K562 (cell line): Measurements from ENCODE around the gene FBXW8. TPM values are rescaled to one million over a fixed set of nuclear protein-coding genes. Genes with fewer than 3 reads are reported as not detected.
A peak's percentile ranks its signal among the peaks of the same experiment; 100 is the strongest.

Source experiments
- ATAC-seq: fragments of 200-7000 bp; cut with Tn5 transposase; 3 replicates; pipeline ENCODE4 v1.9.1; 2020; ENCODE audit warnings: moderate library complexity
- BruUV-seq: library from RNA; stranded (reverse); fragments of 400-500 nt; replicated peaks from 2 replicates; lab custom pipeline; 2021; lab: Mats Ljungman, UMichigan
- CTCF ChIA-PET: fragments of 300-600 bp; formaldehyde crosslinking; extraction: SDS; loops from one replicate; lab custom pipeline; 2021; ENCODE audit warnings: low intra/inter-chr PET ratio; lab: Yijun Ruan, JAX
- POLR2A ChIA-PET: fragments of 300-600, 350-650 bp; sonication (Branson Sonifier 250); formaldehyde crosslinking; extraction: SDS; loops from one replicate; lab custom pipeline; 2021; ENCODE audit warnings: antibody characterized with exemption, inconsistent platforms; lab: Yijun Ruan, JAX
- DNase-seq, 4 experiments: peaks; one replicate each; pipeline versions ENCODE4 v3.0.0 to v3.0.0-alpha.2; 2011 to 2018; ENCODE audit warnings: low spot score in 3 of 4, mixed read lengths in 3 of 4; ENCODE audit errors: extremely low read depth in 1 of 4
- FAIRE-seq: peaks from 2 replicates; lab custom pipeline; 2011; peaks lifted over from hg19 to GRCh38; lab: Jason Lieb, UNC
- H2AFZ ChIP-seq: 2 replicates; pipeline ENCODE4 v1.6.0; 2011; ENCODE audit warnings: low read depth, low read length, control low read depth, inconsistent platforms
- H3K27ac ChIP-seq: fragments of 200-600 bp; 3 replicates; pipeline ENCODE4 v1.8.0; 2011; ENCODE audit warnings: low read depth, mild to moderate bottlenecking, control low read depth, inconsistent platforms, low read length, moderate library complexity, mixed read lengths; ENCODE audit errors: extremely low read depth
- H3K27me3 ChIP-seq, 2 experiments: fragments of 300-600 bp in 1 of 2; 2 replicates in 1 of 2; 3 replicates in 1 of 2; pipeline versions ENCODE4 v1.6.0 to v1.8.0; 2011; ENCODE audit warnings: inconsistent platforms in 2 of 2, low read length in 2 of 2, mild to moderate bottlenecking in 1 of 2, mixed read lengths in 1 of 2, moderate library complexity in 1 of 2; ENCODE audit not compliant: control insufficient read depth in 2 of 2, insufficient read depth in 2 of 2
- H3K36me3 ChIP-seq: fragments of 300-600 bp; 3 replicates; pipeline ENCODE4 v1.8.0; 2011; ENCODE audit warnings: mild to moderate bottlenecking, low read length, inconsistent platforms; ENCODE audit not compliant: control insufficient read depth, insufficient read depth
- H3K4me1 ChIP-seq, 2 experiments: fragments of 200-600 bp in 1 of 2; replicated peaks in 1 of 2; 2 replicates in 1 of 2; 3 replicates in 1 of 2; pipeline versions ENCODE4 v1.5.1 to v1.8.0; 2011; ENCODE audit warnings: inconsistent platforms in 2 of 2, low read length in 2 of 2, mild to moderate bottlenecking in 1 of 2, mixed read lengths in 1 of 2, moderate library complexity in 1 of 2; ENCODE audit not compliant: control insufficient read depth in 2 of 2, insufficient read depth in 2 of 2
- H3K4me2 ChIP-seq: 2 replicates; pipeline ENCODE4 v1.6.1; 2011; ENCODE audit warnings: low read length, control low read depth, inconsistent platforms, mixed read lengths; ENCODE audit not compliant: insufficient read depth
- H3K4me3 ChIP-seq: fragments of 200-600 bp; sonication (generic), shearing (Covaris generic); 2 replicates; pipeline ENCODE4 v1.5.1; 2016; ENCODE audit warnings: control low read depth, inconsistent platforms
- H3K79me2 ChIP-seq: fragments of 200-600 bp; 3 replicates; pipeline ENCODE4 v1.8.0; 2011; ENCODE audit warnings: low read length, inconsistent platforms; ENCODE audit not compliant: control insufficient read depth, insufficient read depth
- H3K9ac ChIP-seq, 2 experiments: 2 replicates each; pipeline versions ENCODE4 v1.6.0 to v1.6.1; 2011; ENCODE audit warnings: low read depth in 2 of 2, low read length in 2 of 2, control low read depth in 1 of 2, inconsistent platforms in 1 of 2, mild to moderate bottlenecking in 1 of 2, mixed read lengths in 1 of 2; ENCODE audit not compliant: insufficient read depth in 1 of 2
- H3K9me1 ChIP-seq: one replicate; pipeline ENCODE4 v1.6.0; 2011; ENCODE audit warnings: inconsistent platforms, mild to moderate bottlenecking, low read length, moderate library complexity; ENCODE audit not compliant: control insufficient read depth, insufficient read depth
- H3K9me3 ChIP-seq: replicated peaks from 2 replicates; pipeline ENCODE4 v1.5.1; 2011; ENCODE audit warnings: low read depth, low read length, inconsistent platforms; ENCODE audit not compliant: control insufficient read depth, insufficient read depth
- H4K20me1 ChIP-seq: replicated peaks from 2 replicates; pipeline ENCODE4 v1.6.1; 2011; ENCODE audit warnings: low read length, inconsistent platforms, mixed read lengths; ENCODE audit not compliant: control insufficient read depth, insufficient read depth
- CHD1 ChIP-seq: fragments of 200-600 bp; sonication (generic); IDR thresholded peaks from one replicate; pipeline ENCODE4 v1.6.1; 2012; ENCODE audit warnings: mild to moderate bottlenecking, moderate library complexity, low read length, inconsistent platforms
- NFIC ChIP-seq: fragments of 450-650 bp; IDR thresholded peaks from 2 replicates; pipeline ENCODE4 v1.6.1; 2017; ENCODE audit warnings: mild to moderate bottlenecking, inconsistent platforms
- NR3C1 ChIP-seq: sonication (generic); formaldehyde crosslinking; IDR thresholded peaks from 2 replicates; pipeline ENCODE4 v1.8.1; 2022; ENCODE audit warnings: missing genetic modification reagents
- PHF20 ChIP-seq: fragments of 450-650 bp; IDR thresholded peaks from 2 replicates; pipeline ENCODE4 v1.6.1; 2018; ENCODE audit not compliant: partially characterized antibody
- WGBS: fragments of 100-300 bp; shearing (Covaris generic); methylation state at CpG from one replicate; pipeline ENCODE4 v1.1.6; 2016; ENCODE audit warnings: low coverage, mixed read lengths; ENCODE audit not compliant: insufficient coverage; ENCODE audit errors: missing lambda C conversion rate; 5-methylcytosine and 5-hydroxymethylcytosine counted together
- in situ Hi-C: fragments of 300-500 bp; cut with MboI; formaldehyde crosslinking; loops from 4 replicates; pipeline ENCODE4 v1.15.0; 2018; ENCODE audit warnings: inconsistent platforms, mixed read lengths
- intact Hi-C: fragments of 100-400 bp; cut with micrococcal nuclease; formaldehyde crosslinking; loops from 2 replicates; pipeline ENCODE4 v1.14.2; 2022
- polyA plus RNA-seq, 8 experiments: library from polyadenylated mRNA; depleted of rRNA in 4 of 8; stranded (reverse) in 5 of 8; unstranded in 3 of 8; fragments of >200 nt; fragmentation: Nextera tagmentation in 2 of 8; fragmentation: Illumina TruSeq in 1 of 8; extraction: Ambion mirVana in 2 of 8; extraction: Trizol in 1 of 8; gene quantifications; 2 replicates each; pipeline versions ENCODE4 v1.2.1 to v1.2.3, GENCODE V29; 2011 to 2014; ENCODE audit warnings: inconsistent platforms in 1 of 8, missing spikeins in 1 of 8
- total RNA-seq, 7 experiments: library from RNA; depleted of rRNA in 6 of 7; stranded (reverse); fragments of >200 nt in 6 of 7; fragmentation: Illumina TruSeq in 2 of 7; extraction: Trizol in 2 of 7; gene quantifications; 2 replicates each; pipeline versions ENCODE4 v1.2.1 to v1.2.3, GENCODE V29; 2011 to 2021; ENCODE audit warnings: low replicate concordance in 1 of 7
- TF ChIP-seq, protein P1 (sequence below): fragments of 450-650 bp; IDR thresholded peaks from 2 replicates; pipeline ENCODE4 v1.6.1; 2017; ENCODE audit warnings: antibody characterized with exemption, mild to moderate bottlenecking
- TF ChIP-seq, protein P2 (sequence below): fragments of 200-800 bp; sonication (Bioruptor generic); IDR thresholded peaks from 2 replicates; pipeline ENCODE4 v1.6.1; 2016; ENCODE audit warnings: missing genetic modification characterization, missing compliant biosample characterization
- TF ChIP-seq, protein P3 (sequence below): fragments of 450-650 bp; formaldehyde crosslinking; IDR thresholded peaks from 2 replicates; pipeline ENCODE4 v1.4.0; 2020; ENCODE audit warnings: mild to moderate bottlenecking, mixed read lengths

FBXW8 gene
- total and polyA plus RNA-seq, 9 of the 15 experiments (the other 6 are each of a cell fraction or from before 2014, with no cell fraction given), result 0.58 to 8.3 (median 4.4) TPM

DNA sequence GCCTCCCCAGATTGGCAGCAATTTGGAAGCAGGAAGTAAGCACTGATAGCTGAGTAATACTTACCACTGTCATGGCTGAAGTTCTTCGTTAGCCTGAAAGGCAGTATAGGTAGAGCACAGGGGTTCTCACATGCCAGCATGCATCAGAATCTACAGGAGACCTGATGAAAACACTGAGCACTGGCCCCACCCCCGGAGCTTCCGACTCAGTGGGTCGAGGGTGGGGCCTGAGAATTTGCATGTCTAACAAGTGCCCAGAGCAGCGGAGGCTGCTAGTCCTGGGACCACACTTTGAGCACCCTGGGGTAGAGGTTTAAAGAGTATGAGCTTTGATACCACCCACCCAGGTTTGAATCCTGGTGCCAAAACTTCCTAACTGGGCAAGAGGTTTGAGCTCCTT lies 89.6 kb downstream of the FBXW8 start (continued):
- TF ChIP-seq, protein P1, sequence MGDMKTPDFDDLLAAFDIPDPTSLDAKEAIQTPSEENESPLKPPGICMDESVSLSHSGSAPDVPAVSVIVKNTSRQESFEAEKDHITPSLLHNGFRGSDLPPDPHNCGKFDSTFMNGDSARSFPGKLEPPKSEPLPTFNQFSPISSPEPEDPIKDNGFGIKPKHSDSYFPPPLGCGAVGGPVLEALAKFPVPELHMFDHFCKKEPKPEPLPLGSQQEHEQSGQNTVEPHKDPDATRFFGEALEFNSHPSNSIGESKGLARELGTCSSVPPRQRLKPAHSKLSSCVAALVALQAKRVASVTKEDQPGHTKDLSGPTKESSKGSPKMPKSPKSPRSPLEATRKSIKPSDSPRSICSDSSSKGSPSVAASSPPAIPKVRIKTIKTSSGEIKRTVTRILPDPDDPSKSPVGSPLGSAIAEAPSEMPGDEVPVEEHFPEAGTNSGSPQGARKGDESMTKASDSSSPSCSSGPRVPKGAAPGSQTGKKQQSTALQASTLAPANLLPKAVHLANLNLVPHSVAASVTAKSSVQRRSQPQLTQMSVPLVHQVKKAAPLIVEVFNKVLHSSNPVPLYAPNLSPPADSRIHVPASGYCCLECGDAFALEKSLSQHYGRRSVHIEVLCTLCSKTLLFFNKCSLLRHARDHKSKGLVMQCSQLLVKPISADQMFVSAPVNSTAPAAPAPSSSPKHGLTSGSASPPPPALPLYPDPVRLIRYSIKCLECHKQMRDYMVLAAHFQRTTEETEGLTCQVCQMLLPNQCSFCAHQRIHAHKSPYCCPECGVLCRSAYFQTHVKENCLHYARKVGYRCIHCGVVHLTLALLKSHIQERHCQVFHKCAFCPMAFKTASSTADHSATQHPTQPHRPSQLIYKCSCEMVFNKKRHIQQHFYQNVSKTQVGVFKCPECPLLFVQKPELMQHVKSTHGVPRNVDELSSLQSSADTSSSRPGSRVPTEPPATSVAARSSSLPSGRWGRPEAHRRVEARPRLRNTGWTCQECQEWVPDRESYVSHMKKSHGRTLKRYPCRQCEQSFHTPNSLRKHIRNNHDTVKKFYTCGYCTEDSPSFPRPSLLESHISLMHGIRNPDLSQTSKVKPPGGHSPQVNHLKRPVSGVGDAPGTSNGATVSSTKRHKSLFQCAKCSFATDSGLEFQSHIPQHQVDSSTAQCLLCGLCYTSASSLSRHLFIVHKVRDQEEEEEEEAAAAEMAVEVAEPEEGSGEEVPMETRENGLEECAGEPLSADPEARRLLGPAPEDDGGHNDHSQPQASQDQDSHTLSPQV, result no peak

DNA sequence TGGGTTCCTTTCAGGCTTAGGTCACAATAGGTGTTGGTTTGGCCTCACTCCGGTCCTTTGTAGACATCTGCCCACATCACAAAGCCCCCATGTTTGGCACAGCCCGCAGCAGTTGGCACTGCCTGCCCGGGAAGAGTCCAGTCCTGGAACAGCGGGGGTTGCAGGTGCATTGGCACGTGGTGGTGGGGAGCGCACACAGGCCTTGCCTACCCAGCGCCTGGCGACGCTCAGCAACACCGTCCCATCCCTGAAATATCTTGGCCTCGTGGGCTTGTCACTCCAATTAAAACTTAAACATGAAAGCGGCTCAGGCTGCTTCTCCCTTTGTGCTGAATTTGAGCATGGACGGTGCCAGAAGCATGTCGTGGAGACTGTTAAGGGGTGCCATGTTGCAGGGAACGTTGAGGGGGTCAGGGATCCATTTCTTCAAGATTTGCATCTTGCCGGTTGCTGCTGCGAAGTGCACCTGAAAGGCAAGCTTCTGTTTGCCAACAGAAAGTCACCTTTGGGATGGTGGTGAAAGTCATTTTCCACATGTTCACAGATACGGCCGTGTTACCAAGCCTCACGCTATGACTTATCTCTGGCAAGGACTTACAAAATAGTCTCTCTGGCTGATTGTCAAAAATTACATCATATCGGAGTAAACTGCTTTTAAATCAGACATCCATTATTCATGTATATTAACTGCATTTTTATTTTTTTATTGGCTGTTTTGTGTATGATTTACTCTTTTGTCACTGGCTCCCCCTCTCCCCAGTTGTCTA lies 91.5 kb downstream of the FBXW8 start:
- BruUV-seq, result no TSS peak
- H3K9me1 ChIP-seq, result no peaks in the 10 kb centered on the region
- in situ Hi-C loops (no loop called here), intact Hi-C loops (no loop called here)
- no peaks in the 10 kb centered on the region for H4K20me1 ChIP-seq
- H3K4me1 ChIP-seq, result peaks cover 15% of the 10 kb centered on the region in 2 experiments
- no peak overlapping the region for H3K4me3 ChIP-seq
- no peak overlapping the region for H3K27ac ChIP-seq
- ChIA-PET CTCF (no interaction called here), POLR2A (no interaction called here)
- WGBS, result 69% methylated on average over 21 of the region's 21 CpGs
- H3K4me2 ChIP-seq, result no peak overlapping the region
- H2AFZ ChIP-seq, result no peak overlapping the region
- no peak for ATAC-seq
- FAIRE-seq, result no peak
- peak overlapping the region in 1 of 2 experiments; percentile 36; a peak in 1 of 4 replicates for H3K9ac ChIP-seq
- no peaks in the 10 kb centered on the region for H3K79me2 ChIP-seq
- no peaks in the 10 kb centered on the region for H3K27me3 ChIP-seq
- no peak for DNase-seq
- peaks cover 8% of the 10 kb centered on the region; the same call in 1 of the 3 replicates for H3K36me3 ChIP-seq
- no peaks in the 10 kb centered on the region for H3K9me3 ChIP-seq
- no peak for TF ChIP-seq NR3C1 (CRISPR knock-in tag)
- TF ChIP-seq, protein P2, sequence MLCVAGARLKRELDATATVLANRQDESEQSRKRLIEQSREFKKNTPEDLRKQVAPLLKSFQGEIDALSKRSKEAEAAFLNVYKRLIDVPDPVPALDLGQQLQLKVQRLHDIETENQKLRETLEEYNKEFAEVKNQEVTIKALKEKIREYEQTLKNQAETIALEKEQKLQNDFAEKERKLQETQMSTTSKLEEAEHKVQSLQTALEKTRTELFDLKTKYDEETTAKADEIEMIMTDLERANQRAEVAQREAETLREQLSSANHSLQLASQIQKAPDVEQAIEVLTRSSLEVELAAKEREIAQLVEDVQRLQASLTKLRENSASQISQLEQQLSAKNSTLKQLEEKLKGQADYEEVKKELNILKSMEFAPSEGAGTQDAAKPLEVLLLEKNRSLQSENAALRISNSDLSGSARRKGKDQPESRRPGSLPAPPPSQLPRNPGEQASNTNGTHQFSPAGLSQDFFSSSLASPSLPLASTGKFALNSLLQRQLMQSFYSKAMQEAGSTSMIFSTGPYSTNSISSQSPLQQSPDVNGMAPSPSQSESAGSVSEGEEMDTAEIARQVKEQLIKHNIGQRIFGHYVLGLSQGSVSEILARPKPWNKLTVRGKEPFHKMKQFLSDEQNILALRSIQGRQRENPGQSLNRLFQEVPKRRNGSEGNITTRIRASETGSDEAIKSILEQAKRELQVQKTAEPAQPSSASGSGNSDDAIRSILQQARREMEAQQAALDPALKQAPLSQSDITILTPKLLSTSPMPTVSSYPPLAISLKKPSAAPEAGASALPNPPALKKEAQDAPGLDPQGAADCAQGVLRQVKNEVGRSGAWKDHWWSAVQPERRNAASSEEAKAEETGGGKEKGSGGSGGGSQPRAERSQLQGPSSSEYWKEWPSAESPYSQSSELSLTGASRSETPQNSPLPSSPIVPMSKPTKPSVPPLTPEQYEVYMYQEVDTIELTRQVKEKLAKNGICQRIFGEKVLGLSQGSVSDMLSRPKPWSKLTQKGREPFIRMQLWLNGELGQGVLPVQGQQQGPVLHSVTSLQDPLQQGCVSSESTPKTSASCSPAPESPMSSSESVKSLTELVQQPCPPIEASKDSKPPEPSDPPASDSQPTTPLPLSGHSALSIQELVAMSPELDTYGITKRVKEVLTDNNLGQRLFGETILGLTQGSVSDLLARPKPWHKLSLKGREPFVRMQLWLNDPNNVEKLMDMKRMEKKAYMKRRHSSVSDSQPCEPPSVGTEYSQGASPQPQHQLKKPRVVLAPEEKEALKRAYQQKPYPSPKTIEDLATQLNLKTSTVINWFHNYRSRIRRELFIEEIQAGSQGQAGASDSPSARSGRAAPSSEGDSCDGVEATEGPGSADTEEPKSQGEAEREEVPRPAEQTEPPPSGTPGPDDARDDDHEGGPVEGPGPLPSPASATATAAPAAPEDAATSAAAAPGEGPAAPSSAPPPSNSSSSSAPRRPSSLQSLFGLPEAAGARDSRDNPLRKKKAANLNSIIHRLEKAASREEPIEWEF (CRISPR knock-in tag), result no peak
- no peak for TF ChIP-seq NFIC
- no peak for TF ChIP-seq PHF20
- TF ChIP-seq CHD1, result no peak
- TF ChIP-seq, protein P3, sequence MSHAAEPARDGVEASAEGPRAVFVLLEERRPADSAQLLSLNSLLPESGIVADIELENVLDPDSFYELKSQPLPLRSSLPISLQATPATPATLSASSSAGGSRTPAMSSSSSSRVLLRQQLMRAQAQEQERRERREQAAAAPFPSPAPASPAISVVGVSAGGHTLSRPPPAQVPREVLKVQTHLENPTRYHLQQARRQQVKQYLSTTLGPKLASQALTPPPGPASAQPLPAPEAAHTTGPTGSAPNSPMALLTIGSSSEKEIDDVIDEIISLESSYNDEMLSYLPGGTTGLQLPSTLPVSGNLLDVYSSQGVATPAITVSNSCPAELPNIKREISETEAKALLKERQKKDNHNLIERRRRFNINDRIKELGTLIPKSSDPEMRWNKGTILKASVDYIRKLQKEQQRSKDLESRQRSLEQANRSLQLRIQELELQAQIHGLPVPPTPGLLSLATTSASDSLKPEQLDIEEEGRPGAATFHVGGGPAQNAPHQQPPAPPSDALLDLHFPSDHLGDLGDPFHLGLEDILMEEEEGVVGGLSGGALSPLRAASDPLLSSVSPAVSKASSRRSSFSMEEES (CRISPR knock-in tag), result no peak
